Ishikawa (cell line): ENCODE data around the gene LSAMP.

Source experiments
- CREB1 ChIP-seq: IDR thresholded peaks from 2 replicates; pipeline ENCODE4 v1.6.1; 2012; ENCODE audit warnings: low read depth
- EGR1 ChIP-seq: IDR thresholded peaks from 2 replicates; pipeline ENCODE4 v1.6.1; 2012
- REST ChIP-seq: IDR thresholded peaks from 2 replicates; pipeline ENCODE4 v1.6.1; 2012; ENCODE audit warnings: low read depth, mild to moderate bottlenecking
- TAF1 ChIP-seq: IDR thresholded peaks from 2 replicates; pipeline ENCODE4 v1.6.1; 2012; ENCODE audit warnings: low read depth, mild to moderate bottlenecking
- USF1 ChIP-seq: IDR thresholded peaks from 2 replicates; pipeline ENCODE4 v1.6.1; 2012
- YY1 ChIP-seq: IDR thresholded peaks from 2 replicates; pipeline ENCODE4 v1.6.1; 2012; ENCODE audit warnings: low read depth

GRCh38 chr3:115784739-115785536 lies 660.3 kb downstream of the LSAMP start:
- TF ChIP-seq CREB1 = no peak
- no peak for TF ChIP-seq USF1
- no peak for TF ChIP-seq EGR1
- TF ChIP-seq TAF1 = no peak
- TF ChIP-seq YY1 = no peak
- TF ChIP-seq REST = no peak
